Activated T-helper 2 cell treated with anti-CD3 and anti-CD28 coated beads, Interferon-gamma antibody, Interleukin-2, Interleukin-4, amounts not matched to agents 10 μg/mL and 5 μg/mL and 100 μg/mL, durations not matched to agents 14 hours and 24 hours and 36 hours (primary cell): ENCODE data around the gene GUCY2C. TPM values are rescaled to one million over a fixed set of nuclear protein-coding genes. Genes with fewer than 3 reads are reported as not detected.

Source experiments
- DNase-seq: peaks from one replicate; pipeline ENCODE4 v3.0.0; 2021; ENCODE audit warnings: low spot score
- H3K27ac Mint-ChIP-seq: one replicate; pipeline ENCODE4 v1.8.0; 2021; ENCODE audit warnings: mixed read lengths
- H3K27me3 Mint-ChIP-seq: one replicate; pipeline ENCODE4 v1.8.0; 2021; ENCODE audit warnings: low read depth, mixed read lengths
- H3K36me3 Mint-ChIP-seq: one replicate; pipeline ENCODE4 v1.8.0; 2021; ENCODE audit warnings: low read depth, mixed read lengths
- H3K4me1 Mint-ChIP-seq: one replicate; pipeline ENCODE4 v1.8.0; 2021; ENCODE audit warnings: low read depth, mixed read lengths
- H3K4me3 Mint-ChIP-seq: one replicate; pipeline ENCODE4 v1.8.0; 2021; ENCODE audit warnings: low read depth, mild to moderate bottlenecking, moderate library complexity, mixed read lengths
- H3K9me3 Mint-ChIP-seq: one replicate; pipeline ENCODE4 v1.8.0; 2021; ENCODE audit warnings: mixed read lengths
- intact Hi-C: fragments of 100-400 bp; cut with micrococcal nuclease; formaldehyde crosslinking; loops from one replicate; pipeline ENCODE4 v1.15.1; 2023
- total RNA-seq: library from RNA; stranded (reverse); gene quantifications from 2 replicates; pipeline ENCODE4 v1.2.3, GENCODE V29; 2022

The GUCY2C gene
- total RNA-seq, 1 donor from 2014 or later, result not detected

GRCh38 chr12:14668591-14668990 is 27.8 kb downstream of the GUCY2C start:
- Mint-ChIP-seq H3K27me3 (peaks cover 6% of the 10 kb centered on the region), H3K9me3 (no peaks in the 10 kb centered on the region), H3K36me3 (no peaks in the 10 kb centered on the region), H3K27ac (no peak overlapping the region), H3K4me1 (peaks cover 11% of the 10 kb centered on the region), H3K4me3 (no peak overlapping the region)
- intact Hi-C loops, result no loop called here
- no peak for DNase-seq

GRCh38 chr12:14665354-14666348 is 30.7 kb downstream of the GUCY2C start:
- peaks cover 11% of the 10 kb centered on the region for H3K4me1 Mint-ChIP-seq
- intact Hi-C loops, result no loop called here
- peaks cover 9% of the 10 kb centered on the region for H3K27me3 Mint-ChIP-seq
- H3K27ac Mint-ChIP-seq, result no peak overlapping the region
- no peak overlapping the region for H3K4me3 Mint-ChIP-seq
- no peaks in the 10 kb centered on the region for H3K9me3 Mint-ChIP-seq
- no peaks in the 10 kb centered on the region for H3K36me3 Mint-ChIP-seq
- DNase-seq, result no peak

- DNase-seq, result no peak
- H3K9me3 Mint-ChIP-seq, result no peaks in the 10 kb centered on the region
- no peak overlapping the region for H3K4me3 Mint-ChIP-seq
- H3K4me1 Mint-ChIP-seq, result peaks cover 11% of the 10 kb centered on the region
- H3K36me3 Mint-ChIP-seq, result no peaks in the 10 kb centered on the region
- peaks cover 9% of the 10 kb centered on the region for H3K27me3 Mint-ChIP-seq
- no peak overlapping the region for H3K27ac Mint-ChIP-seq
- intact Hi-C loops, result loop anchor here (1.0 kb wide), 2 partner anchors 34 to 426 kb away; no protein-coding TSS in a partner anchor
These were observed 31.9 kb downstream of the GUCY2C start for GRCh38 chr12:14664434-14665023.

DNA sequence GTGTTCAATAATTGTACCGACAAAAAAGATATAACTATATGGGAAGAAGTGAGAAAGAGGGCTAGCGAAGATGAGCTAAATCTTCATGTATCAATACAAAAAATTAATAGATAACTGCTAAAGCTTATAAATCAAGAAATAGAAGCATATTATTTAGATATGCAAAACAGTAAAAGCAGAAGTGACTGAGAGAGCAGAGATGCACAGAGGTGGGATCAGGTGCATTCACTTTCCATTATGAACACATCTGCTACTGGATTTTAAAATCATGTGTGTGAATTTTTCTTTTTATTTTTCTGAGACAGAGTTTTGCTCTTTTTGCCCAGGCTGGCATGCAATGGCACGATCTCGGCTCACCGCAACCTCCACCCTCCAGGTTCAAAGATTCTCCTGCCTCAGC is 33.4 kb downstream of the GUCY2C start:
- H3K9me3 Mint-ChIP-seq, result no peaks in the 10 kb centered on the region
- H3K27me3 Mint-ChIP-seq, result peaks cover 7% of the 10 kb centered on the region
- peaks cover 11% of the 10 kb centered on the region for H3K4me1 Mint-ChIP-seq
- no peak overlapping the region for H3K27ac Mint-ChIP-seq
- no peak for DNase-seq
- H3K4me3 Mint-ChIP-seq, result no peak overlapping the region
- no peaks in the 10 kb centered on the region for H3K36me3 Mint-ChIP-seq
- intact Hi-C loops, result no loop called here

DNA sequence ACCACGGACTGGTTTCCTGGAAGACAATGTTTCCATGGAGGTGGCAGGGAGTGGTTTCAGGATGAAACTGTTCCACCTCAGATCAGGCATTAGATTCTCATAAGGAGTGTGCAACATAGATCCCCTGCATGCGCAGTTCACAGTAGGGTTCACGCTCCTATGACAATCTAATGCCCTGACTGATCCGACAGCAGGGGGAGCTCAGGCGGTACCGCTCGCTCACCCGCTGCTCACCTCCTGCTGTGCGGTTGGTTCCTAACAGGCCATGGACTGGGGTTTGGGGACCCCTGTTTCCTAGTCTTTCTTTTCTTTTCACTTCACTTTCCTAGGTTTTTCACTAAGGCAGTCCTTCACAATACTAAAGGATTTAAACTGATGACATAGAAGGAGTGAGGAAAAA is 39.6 kb downstream of the GUCY2C start:
- H3K4me1 Mint-ChIP-seq, result peaks cover 4% of the 10 kb centered on the region
- peaks cover 4% of the 10 kb centered on the region for H3K27me3 Mint-ChIP-seq
- no peak overlapping the region for H3K4me3 Mint-ChIP-seq
- no peaks in the 10 kb centered on the region for H3K9me3 Mint-ChIP-seq
- H3K36me3 Mint-ChIP-seq, result no peaks in the 10 kb centered on the region
- intact Hi-C loops, result no loop called here
- no peak overlapping the region for H3K27ac Mint-ChIP-seq
- DNase-seq, result no peak

DNA sequence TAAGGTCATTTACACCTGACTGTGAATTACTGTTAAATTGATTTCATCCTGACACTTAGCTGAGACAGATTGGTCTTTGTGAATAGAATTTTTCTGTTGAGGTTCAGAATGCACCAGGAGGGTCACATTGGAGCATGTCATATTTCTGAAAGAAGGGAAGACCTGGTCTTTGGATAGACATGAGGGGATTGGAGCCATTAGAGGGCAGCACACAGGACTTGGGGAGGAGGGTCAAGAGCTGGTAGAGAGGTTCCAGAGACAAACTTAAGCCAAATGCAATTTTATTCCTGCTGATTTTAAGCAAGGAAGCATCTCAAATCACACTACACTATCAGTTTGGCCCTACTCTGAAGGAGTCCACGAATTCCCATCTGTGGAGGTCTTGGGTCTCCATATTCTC is 41.1 kb downstream of the GUCY2C start:
- no peaks in the 10 kb centered on the region for H3K36me3 Mint-ChIP-seq
- no peak overlapping the region for H3K4me3 Mint-ChIP-seq
- peaks cover 5% of the 10 kb centered on the region for H3K27me3 Mint-ChIP-seq
- no peak overlapping the region for H3K27ac Mint-ChIP-seq
- no peak for DNase-seq
- no peaks in the 10 kb centered on the region for H3K9me3 Mint-ChIP-seq
- H3K4me1 Mint-ChIP-seq, result peaks cover 4% of the 10 kb centered on the region
- intact Hi-C loops, result no loop called here

DNA sequence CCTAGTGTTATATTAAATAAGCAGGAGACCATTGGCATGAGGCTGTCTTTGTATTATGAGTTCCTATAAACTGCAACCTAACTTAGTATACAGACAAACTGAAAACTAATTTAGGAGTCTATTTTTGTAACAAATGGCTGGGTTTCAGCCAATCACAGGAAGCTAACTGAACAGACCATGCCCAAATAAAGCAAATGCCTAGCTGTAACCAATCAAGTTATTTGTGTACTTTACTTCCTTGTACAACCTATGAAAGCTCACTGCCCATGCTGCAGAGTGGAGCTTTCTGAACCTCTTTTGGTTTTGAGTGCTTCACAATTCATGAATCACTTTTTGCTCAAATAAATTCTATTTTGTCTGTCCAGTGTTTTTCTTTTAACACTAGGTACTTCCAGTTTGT is 41.6 kb downstream of the GUCY2C start:
- DNase-seq, result no peak
- no peaks in the 10 kb centered on the region for H3K36me3 Mint-ChIP-seq
- H3K4me1 Mint-ChIP-seq, result peaks cover 4% of the 10 kb centered on the region
- H3K9me3 Mint-ChIP-seq, result no peaks in the 10 kb centered on the region
- intact Hi-C loops, result no loop called here
- H3K27me3 Mint-ChIP-seq, result peaks cover 5% of the 10 kb centered on the region
- no peak overlapping the region for H3K27ac Mint-ChIP-seq
- H3K4me3 Mint-ChIP-seq, result no peak overlapping the region

GRCh38 chr12:14654416-14654815 is 42.0 kb downstream of the GUCY2C start:
- Mint-ChIP-seq H3K27me3 (peaks cover 5% of the 10 kb centered on the region), H3K4me1 (peaks cover 4% of the 10 kb centered on the region), H3K9me3 (no peaks in the 10 kb centered on the region), H3K4me3 (no peak overlapping the region), H3K36me3 (no peaks in the 10 kb centered on the region), H3K27ac (no peak overlapping the region)
- no peak for DNase-seq
- intact Hi-C loops, result no loop called here

- Mint-ChIP-seq H3K4me1 (peaks cover 9% of the 10 kb centered on the region), H3K36me3 (no peaks in the 10 kb centered on the region), H3K9me3 (no peaks in the 10 kb centered on the region), H3K27me3 (peaks cover 10% of the 10 kb centered on the region), H3K4me3 (no peak overlapping the region), H3K27ac (no peak overlapping the region)
- DNase-seq, result no peak
- intact Hi-C loops, result no loop called here
These were observed 43.9 kb downstream of the GUCY2C start for GRCh38 chr12:14652483-14652882.

DNA sequence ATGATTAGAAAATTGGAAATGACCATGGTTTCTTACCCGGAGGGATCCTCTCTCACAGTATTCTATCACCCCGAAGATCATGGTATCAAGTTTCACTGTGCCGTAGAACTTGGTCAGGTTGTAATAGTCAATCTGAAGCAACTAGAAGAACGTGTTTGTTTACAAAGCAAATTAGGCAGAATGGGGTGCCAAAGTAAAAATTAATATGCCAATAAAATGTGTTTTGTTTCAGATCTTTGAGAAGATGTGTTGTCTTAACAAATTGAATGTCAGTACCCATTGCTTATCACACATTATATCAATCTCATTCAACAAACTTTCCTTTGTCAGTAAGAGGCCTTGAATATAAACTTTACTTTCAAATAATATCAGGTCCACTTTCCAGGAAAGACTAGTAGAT is 45.0 kb downstream of the GUCY2C start:
- Mint-ChIP-seq H3K4me1 (peaks cover 9% of the 10 kb centered on the region), H3K27me3 (peaks cover 10% of the 10 kb centered on the region), H3K27ac (no peak overlapping the region), H3K4me3 (no peak overlapping the region), H3K36me3 (no peaks in the 10 kb centered on the region), H3K9me3 (no peaks in the 10 kb centered on the region)
- DNase-seq, result no peak
- intact Hi-C loops, result no loop called here

- H3K36me3 Mint-ChIP-seq, result no peaks in the 10 kb centered on the region
- H3K27me3 Mint-ChIP-seq, result peaks cover 10% of the 10 kb centered on the region
- no peak overlapping the region for H3K4me3 Mint-ChIP-seq
- intact Hi-C loops, result no loop called here
- H3K9me3 Mint-ChIP-seq, result no peaks in the 10 kb centered on the region
- DNase-seq, result no peak
- H3K4me1 Mint-ChIP-seq, result peaks cover 9% of the 10 kb centered on the region
- H3K27ac Mint-ChIP-seq, result no peak overlapping the region
These were observed 45.6 kb downstream of the GUCY2C start for GRCh38 chr12:14650789-14651188.

DNA sequence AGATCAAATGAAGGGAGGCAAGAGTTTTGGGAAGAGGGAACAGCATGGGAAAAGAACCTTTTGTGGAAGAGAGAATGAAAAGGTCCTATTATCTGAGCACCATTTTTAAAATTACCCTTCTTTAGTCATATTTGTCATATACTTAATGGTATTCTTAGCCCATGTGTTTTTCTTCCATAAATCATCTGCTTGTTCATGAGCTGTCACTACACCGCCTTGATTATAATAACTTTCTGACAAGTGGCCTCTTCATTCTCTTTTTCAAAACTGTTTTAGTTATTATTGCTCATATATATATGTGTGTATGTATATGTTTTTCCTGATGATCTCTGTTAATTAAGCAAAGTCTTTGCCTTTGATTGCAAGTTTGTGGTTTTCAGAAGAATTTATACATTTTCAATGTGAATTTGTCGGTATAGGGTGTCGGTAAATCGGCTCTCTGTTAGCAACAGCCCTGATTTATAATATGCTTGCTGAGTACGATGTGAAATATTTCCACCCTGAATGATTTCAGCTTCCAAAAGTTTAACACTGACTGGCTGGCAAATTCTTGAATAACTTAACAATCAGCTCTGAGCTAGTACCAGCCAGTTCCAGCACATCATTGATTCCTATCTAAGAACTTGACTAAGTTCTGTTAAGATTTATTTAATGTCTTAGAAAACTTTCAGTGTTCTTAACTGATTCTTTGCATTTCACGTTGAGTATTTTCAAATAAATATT is 49.2 kb downstream of the GUCY2C start:
- peaks cover 10% of the 10 kb centered on the region for H3K27me3 Mint-ChIP-seq
- no peak overlapping the region for H3K27ac Mint-ChIP-seq
- intact Hi-C loops, result no loop called here
- no peak for DNase-seq
- H3K9me3 Mint-ChIP-seq, result no peaks in the 10 kb centered on the region
- H3K4me1 Mint-ChIP-seq, result peaks cover 29% of the 10 kb centered on the region
- no peak overlapping the region for H3K4me3 Mint-ChIP-seq
- H3K36me3 Mint-ChIP-seq, result no peaks in the 10 kb centered on the region

DNA sequence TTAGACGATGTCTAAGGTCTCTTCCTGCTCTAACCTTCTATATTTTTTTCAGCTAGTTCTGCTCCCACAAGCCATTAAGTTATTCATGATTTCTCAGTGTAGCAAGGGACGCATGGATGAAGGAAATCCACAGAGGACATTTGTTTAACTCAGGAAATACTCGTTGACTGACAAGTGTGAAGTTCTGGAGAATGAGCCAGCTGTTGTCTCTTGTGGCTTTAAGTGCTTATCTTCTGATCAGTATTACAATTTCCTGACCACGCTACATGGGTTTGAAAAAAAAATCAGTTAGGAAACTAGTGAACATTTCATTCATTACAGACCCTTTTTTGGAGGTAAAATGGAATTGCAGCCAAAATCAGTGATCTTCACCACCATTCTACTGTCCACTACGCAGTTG is 53.1 kb downstream of the GUCY2C start:
- Mint-ChIP-seq H3K27me3 (peaks cover 4% of the 10 kb centered on the region), H3K4me3 (peak overlapping the region; percentile 62), H3K9me3 (no peaks in the 10 kb centered on the region), H3K27ac (peak overlapping the region; percentile 1), H3K4me1 (peaks cover 25% of the 10 kb centered on the region), H3K36me3 (no peaks in the 10 kb centered on the region)
- DNase-seq, result peak; percentile 11
- intact Hi-C loops, result no loop called here
